Measurements from ENCODE around the gene C6orf89. TPM values are rescaled to one million over a fixed set of nuclear protein-coding genes. Genes with fewer than 3 reads are reported as not detected.

C6orf89 gene
- total RNA-seq, 1 experiment from 2014 or later = 11.8 TPM

GRCh38 chr6:36969240-36969691, 83.5 kb downstream of the C6orf89 start:
- Histone ChIP-seq H3K23me2 (ENCODE audit: insufficient read length, low read depth, low read length, poor library complexity, severe bottlenecking) (no peaks in the 10 kb centered on the region), H2AK5ac (ENCODE audit: insufficient read length, low read length) (no peak overlapping the region), H3K9ac (ENCODE audit: extremely low read depth, insufficient read length, low read length) (no peak overlapping the region), H2BK12ac (ENCODE audit: insufficient read length, low read depth, low read length) (no peak overlapping the region), H3K23ac (ENCODE audit: insufficient read length, low read depth, low read length) (no peak overlapping the region), H4K5ac (ENCODE audit: insufficient read length, low read depth, low read length) (no peak overlapping the region), H4K91ac (ENCODE audit: insufficient read length, low read depth, low read length) (no peak overlapping the region), H3K79me1 (ENCODE audit: insufficient read depth, low read depth, low read length, poor library complexity, severe bottlenecking) (no peaks in the 10 kb centered on the region), H2BK15ac (ENCODE audit: low read depth, low read length) (no peak overlapping the region), H3K56ac (ENCODE audit: insufficient read length, low read depth, low read length) (no peak overlapping the region), H3T11ph (ENCODE audit: low read length) (no peak overlapping the region), H3K9me3 (ENCODE audit: control insufficient read depth, low read depth, low read length) (no peaks in the 10 kb centered on the region), H2AFZ (ENCODE audit: low read length) (no peak overlapping the region), H3K79me2 (ENCODE audit: insufficient read depth, low read length) (no peaks in the 10 kb centered on the region), H3K14ac (ENCODE audit: insufficient read depth, low read length) (no peak overlapping the region), H3K4ac (ENCODE audit: low read depth, low read length) (no peak overlapping the region), H2BK120ac (ENCODE audit: low read depth, low read length, poor library complexity, severe bottlenecking) (no peak overlapping the region), H4K20me1 (ENCODE audit: control insufficient read depth, insufficient read depth, insufficient read length) (no peaks in the 10 kb centered on the region), H2BK20ac (ENCODE audit: low read depth, low read length, poor library complexity, severe bottlenecking) (no peak overlapping the region), H3K4me2 (ENCODE audit: insufficient read depth, insufficient read length, low read length) (no peak overlapping the region), H3K18ac (ENCODE audit: insufficient read length, low read depth, low read length) (no peak overlapping the region), H3K4me1 (ENCODE audit: insufficient read depth, low read length) (no peaks in the 10 kb centered on the region), H3K27me3 (ENCODE audit: insufficient read depth, low read length) (no peaks in the 10 kb centered on the region), H2BK5ac (ENCODE audit: insufficient read length, low read length) (no peak overlapping the region), H3K27ac (ENCODE audit: insufficient read length, low read depth, low read length) (no peak overlapping the region), H4K8ac (replicated peaks; ENCODE audit: insufficient read length, low read depth, low read length) (no peak overlapping the region)
- H3K4me1 Mint-ChIP-seq = no peaks in the 10 kb centered on the region
- no peak for DNase-seq
- H3K9me3 Mint-ChIP-seq = no peaks in the 10 kb centered on the region
- H3K36me3 Mint-ChIP-seq (ENCODE audit: insufficient read depth in 1 of 3, low read depth in 3 of 3) = peaks cover 36 to 75% (median 66%) of the 10 kb centered on the region in 3 experiments
- H3K27me3 Mint-ChIP-seq (ENCODE audit: low read depth) = no peaks in the 10 kb centered on the region
- TF ChIP-seq CTCF (conservative IDR thresholded peaks at IDR 0.05) = no peak
- no CpG with 5 or more reads among the region's 14 CpGs for WGBS (ENCODE audit: extremely low coverage, insufficient read length, low lambda C conversion rate)
- H3K27ac Mint-ChIP-seq = no peak overlapping the region
- no peak overlapping the region for H3K4me3 Mint-ChIP-seq

Data from H9 (cell line).